ENCODE data around the gene SMAP1.

Gene SMAP1

DNA sequence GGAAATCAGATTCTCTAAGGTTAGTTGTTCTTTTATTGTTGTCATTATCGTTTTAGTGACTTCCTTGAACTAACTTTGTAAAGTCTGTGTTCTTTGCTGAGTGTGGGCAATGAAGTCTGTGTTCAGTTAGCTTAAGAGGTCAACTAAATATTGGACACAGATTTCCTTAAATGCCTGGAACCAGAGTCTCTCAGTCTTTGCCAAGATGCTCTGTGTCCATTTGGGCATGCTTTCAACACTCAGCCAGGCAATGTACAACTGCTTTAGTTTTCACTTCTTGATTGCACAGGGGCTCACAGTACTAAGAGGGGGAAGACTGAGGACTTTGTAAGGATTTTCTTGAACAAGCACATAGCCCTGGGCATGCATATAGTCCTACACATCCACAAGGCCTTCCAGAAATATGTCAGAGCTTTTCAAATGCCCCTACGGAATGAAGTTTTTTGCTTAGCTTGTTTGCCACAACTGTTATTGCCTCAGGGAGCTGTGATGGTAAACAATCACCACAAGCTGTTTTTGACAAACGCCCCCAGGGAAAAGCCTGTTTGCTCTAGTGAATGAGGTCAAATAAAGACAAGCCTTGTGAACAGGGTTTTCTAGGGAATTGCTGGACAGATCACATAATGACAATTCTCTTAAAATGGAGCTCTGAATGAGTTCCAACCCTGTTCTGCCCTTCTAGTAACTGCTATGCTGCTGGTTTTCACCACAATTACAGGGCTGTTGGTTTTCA is 206.7 kb downstream of the SMAP1 start:
- DNase-seq (ENCODE audit: low read depth): no peak
- TF ChIP-seq, protein P1, sequence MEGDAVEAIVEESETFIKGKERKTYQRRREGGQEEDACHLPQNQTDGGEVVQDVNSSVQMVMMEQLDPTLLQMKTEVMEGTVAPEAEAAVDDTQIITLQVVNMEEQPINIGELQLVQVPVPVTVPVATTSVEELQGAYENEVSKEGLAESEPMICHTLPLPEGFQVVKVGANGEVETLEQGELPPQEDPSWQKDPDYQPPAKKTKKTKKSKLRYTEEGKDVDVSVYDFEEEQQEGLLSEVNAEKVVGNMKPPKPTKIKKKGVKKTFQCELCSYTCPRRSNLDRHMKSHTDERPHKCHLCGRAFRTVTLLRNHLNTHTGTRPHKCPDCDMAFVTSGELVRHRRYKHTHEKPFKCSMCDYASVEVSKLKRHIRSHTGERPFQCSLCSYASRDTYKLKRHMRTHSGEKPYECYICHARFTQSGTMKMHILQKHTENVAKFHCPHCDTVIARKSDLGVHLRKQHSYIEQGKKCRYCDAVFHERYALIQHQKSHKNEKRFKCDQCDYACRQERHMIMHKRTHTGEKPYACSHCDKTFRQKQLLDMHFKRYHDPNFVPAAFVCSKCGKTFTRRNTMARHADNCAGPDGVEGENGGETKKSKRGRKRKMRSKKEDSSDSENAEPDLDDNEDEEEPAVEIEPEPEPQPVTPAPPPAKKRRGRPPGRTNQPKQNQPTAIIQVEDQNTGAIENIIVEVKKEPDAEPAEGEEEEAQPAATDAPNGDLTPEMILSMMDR (IDR thresholded peaks at IDR 0.05; ENCODE audit: low read depth, low read length, missing control alignments): no peak
- no peak overlapping the region for H3K4me3 ChIP-seq (ENCODE audit: low read depth, low read length)

- no peak for DNase-seq (ENCODE audit: low read depth)
- TF ChIP-seq, protein P1 (IDR thresholded peaks at IDR 0.05; ENCODE audit: low read depth, low read length, missing control alignments): no peak
- H3K4me3 ChIP-seq (ENCODE audit: low read depth, low read length): no peak overlapping the region
Observed at GRCh38 chr6:70879496-70879895, 211.8 kb downstream of the SMAP1 start.

GRCh38 chr6:70884074-70884983 is 216.6 kb downstream of the SMAP1 start:
- TF ChIP-seq, protein P1 (IDR thresholded peaks at IDR 0.05; ENCODE audit: low read depth, low read length, missing control alignments): peak; percentile 73
- no peak overlapping the region for H3K4me3 ChIP-seq (ENCODE audit: low read depth, low read length)
- peak; percentile 13 for DNase-seq (ENCODE audit: low read depth)

GRCh38 chr6:70886071-70886470 is 218.4 kb downstream of the SMAP1 start:
- H3K4me3 ChIP-seq (ENCODE audit: low read depth, low read length): no peak overlapping the region
- no peak for DNase-seq (ENCODE audit: low read depth)
- TF ChIP-seq, protein P1 (IDR thresholded peaks at IDR 0.05; ENCODE audit: low read depth, low read length, missing control alignments): no peak

- H3K4me3 ChIP-seq (ENCODE audit: low read depth, low read length): no peak overlapping the region
- DNase-seq (ENCODE audit: low read depth): no peak
- TF ChIP-seq, protein P1 (IDR thresholded peaks at IDR 0.05; ENCODE audit: low read depth, low read length, missing control alignments): no peak
Observed at GRCh38 chr6:70886661-70887060, 219.0 kb downstream of the SMAP1 start.

DNA sequence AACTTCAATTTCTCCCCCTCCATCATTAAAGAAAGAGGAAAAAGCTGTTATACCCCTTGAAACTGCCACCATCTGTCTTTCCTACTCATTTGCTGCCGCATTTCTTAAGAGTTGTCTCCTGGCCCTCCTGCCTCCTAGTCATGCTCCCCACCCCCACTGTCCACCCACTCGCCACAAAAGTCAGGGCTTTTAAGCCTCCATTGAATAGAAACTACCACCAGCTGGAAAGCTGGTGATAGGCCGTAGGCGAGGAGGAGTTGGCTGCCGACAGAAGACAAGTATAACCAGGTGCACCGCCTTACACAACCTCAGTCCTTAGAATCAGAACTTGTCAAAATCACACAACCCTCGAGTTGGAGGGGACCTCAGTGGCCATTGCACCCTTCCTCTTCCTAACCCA is 221.6 kb downstream of the SMAP1 start:
- H3K4me3 ChIP-seq (ENCODE audit: low read depth, low read length): no peak overlapping the region
- DNase-seq (ENCODE audit: low read depth): no peak
- TF ChIP-seq, protein P1 (IDR thresholded peaks at IDR 0.05; ENCODE audit: low read depth, low read length, missing control alignments): no peak

Measured in GM12864 (cell line).